Skeletal muscle satellite cell (primary cell): ENCODE measurements around the gene PCK1.

Experiments
- H3K27me3 ChIP-seq: 2 replicates; pipeline ENCODE4 v1.7.0; 2013; ENCODE audit warnings: low read length; ENCODE audit not compliant: control insufficient read depth, insufficient read depth
- H3K36me3 ChIP-seq: 2 replicates; pipeline ENCODE4 v1.7.0; 2013; ENCODE audit warnings: mild to moderate bottlenecking, control low read depth, low read length; ENCODE audit not compliant: insufficient read depth
- H3K4me1 ChIP-seq: 2 replicates; pipeline ENCODE4 v1.7.0; 2013; ENCODE audit warnings: low read length; ENCODE audit not compliant: control insufficient read depth, insufficient read depth
- H3K4me2 ChIP-seq: 2 replicates; pipeline ENCODE4 v1.7.0; 2013; ENCODE audit warnings: mild to moderate bottlenecking, low read length
- H3K4me3 ChIP-seq: 2 replicates; pipeline ENCODE4 v1.7.0; 2013; ENCODE audit warnings: low read length
- H3K9ac ChIP-seq: 2 replicates; pipeline ENCODE4 v1.7.0; 2013; ENCODE audit warnings: mild to moderate bottlenecking, low read depth, low read length, moderate library complexity
- H3K9me3 ChIP-seq: replicated peaks from 2 replicates; pipeline ENCODE4 v1.7.0; 2013; ENCODE audit warnings: mild to moderate bottlenecking, control low read depth, low read length

Gene PCK1

GRCh38 chr20:57571782-57572416 lies 11.0 kb downstream of the PCK1 start:
- Histone ChIP-seq H3K4me2 (no peak overlapping the region), H3K4me3 (no peak overlapping the region), H3K36me3 (no peaks in the 10 kb centered on the region), H3K4me1 (no peaks in the 10 kb centered on the region), H3K9ac (no peak overlapping the region), H3K9me3 (no peaks in the 10 kb centered on the region), H3K27me3 (peaks cover 91% of the 10 kb centered on the region)

- Histone ChIP-seq H3K4me3 (no peak overlapping the region), H3K9me3 (no peaks in the 10 kb centered on the region), H3K36me3 (no peaks in the 10 kb centered on the region), H3K27me3 (peaks cover 84% of the 10 kb centered on the region), H3K4me2 (no peak overlapping the region), H3K4me1 (no peaks in the 10 kb centered on the region), H3K9ac (no peak overlapping the region)
Observed at GRCh38 chr20:57573242-57573641, 12.3 kb downstream of the PCK1 start.

- H3K36me3 ChIP-seq, result no peaks in the 10 kb centered on the region
- peaks cover 84% of the 10 kb centered on the region for H3K27me3 ChIP-seq
- no peaks in the 10 kb centered on the region for H3K9me3 ChIP-seq
- H3K4me1 ChIP-seq, result no peaks in the 10 kb centered on the region
- H3K4me3 ChIP-seq, result no peak overlapping the region
- no peak overlapping the region for H3K4me2 ChIP-seq
- no peak overlapping the region for H3K9ac ChIP-seq
Observed at GRCh38 chr20:57573894-57574293, 13.0 kb downstream of the PCK1 start.

GRCh38 chr20:57574954-57575353 lies 14.0 kb downstream of the PCK1 start:
- no peak overlapping the region for H3K9ac ChIP-seq
- H3K4me3 ChIP-seq, result no peak overlapping the region
- no peak overlapping the region for H3K4me2 ChIP-seq
- H3K4me1 ChIP-seq, result no peaks in the 10 kb centered on the region
- no peaks in the 10 kb centered on the region for H3K36me3 ChIP-seq
- H3K9me3 ChIP-seq, result no peaks in the 10 kb centered on the region
- peaks cover 84% of the 10 kb centered on the region for H3K27me3 ChIP-seq

GRCh38 chr20:57576002-57576401 lies 15.1 kb downstream of the PCK1 start:
- Histone ChIP-seq H3K9ac (no peak overlapping the region), H3K27me3 (peaks cover 83% of the 10 kb centered on the region), H3K4me1 (no peaks in the 10 kb centered on the region), H3K4me3 (no peak overlapping the region), H3K36me3 (no peaks in the 10 kb centered on the region), H3K9me3 (no peaks in the 10 kb centered on the region), H3K4me2 (no peak overlapping the region)

GRCh38 chr20:57576617-57577550 lies 16.0 kb downstream of the PCK1 start:
- H3K4me2 ChIP-seq, result no peak overlapping the region
- no peaks in the 10 kb centered on the region for H3K4me1 ChIP-seq
- no peaks in the 10 kb centered on the region for H3K9me3 ChIP-seq
- H3K27me3 ChIP-seq, result peaks cover 89% of the 10 kb centered on the region
- no peak overlapping the region for H3K9ac ChIP-seq
- no peak overlapping the region for H3K4me3 ChIP-seq
- H3K36me3 ChIP-seq, result no peaks in the 10 kb centered on the region

GRCh38 chr20:57577679-57578475 lies 17.0 kb downstream of the PCK1 start:
- Histone ChIP-seq H3K4me1 (no peaks in the 10 kb centered on the region), H3K9me3 (no peaks in the 10 kb centered on the region), H3K9ac (no peak overlapping the region), H3K27me3 (peaks cover 89% of the 10 kb centered on the region), H3K4me3 (no peak overlapping the region), H3K36me3 (no peaks in the 10 kb centered on the region), H3K4me2 (no peak overlapping the region)

GRCh38 chr20:57578476-57579165 lies 17.7 kb downstream of the PCK1 start:
- Histone ChIP-seq H3K9ac (no peak overlapping the region), H3K4me1 (no peaks in the 10 kb centered on the region), H3K4me2 (no peak overlapping the region), H3K9me3 (no peaks in the 10 kb centered on the region), H3K27me3 (peaks cover 83% of the 10 kb centered on the region), H3K4me3 (no peak overlapping the region), H3K36me3 (no peaks in the 10 kb centered on the region)

GRCh38 chr20:57579331-57579897 lies 18.5 kb downstream of the PCK1 start:
- Histone ChIP-seq H3K4me2 (no peak overlapping the region), H3K4me3 (no peak overlapping the region), H3K9me3 (no peaks in the 10 kb centered on the region), H3K36me3 (no peaks in the 10 kb centered on the region), H3K4me1 (no peaks in the 10 kb centered on the region), H3K9ac (no peak overlapping the region), H3K27me3 (peaks cover 82% of the 10 kb centered on the region)

GRCh38 chr20:57579898-57580447 lies 19.1 kb downstream of the PCK1 start:
- Histone ChIP-seq H3K36me3 (no peaks in the 10 kb centered on the region), H3K4me2 (no peak overlapping the region), H3K4me3 (no peak overlapping the region), H3K9ac (no peak overlapping the region), H3K9me3 (no peaks in the 10 kb centered on the region), H3K4me1 (no peaks in the 10 kb centered on the region), H3K27me3 (peaks cover 82% of the 10 kb centered on the region)
